ENCODE data around the gene PROB1. TPM values are rescaled to one million over a fixed set of nuclear protein-coding genes. Genes with fewer than 3 reads are reported as not detected.

Gene PROB1
- polyA plus RNA-seq, 1 of the 3 experiments (the other 2 are of a cell fraction): 0.44 TPM

DNA sequence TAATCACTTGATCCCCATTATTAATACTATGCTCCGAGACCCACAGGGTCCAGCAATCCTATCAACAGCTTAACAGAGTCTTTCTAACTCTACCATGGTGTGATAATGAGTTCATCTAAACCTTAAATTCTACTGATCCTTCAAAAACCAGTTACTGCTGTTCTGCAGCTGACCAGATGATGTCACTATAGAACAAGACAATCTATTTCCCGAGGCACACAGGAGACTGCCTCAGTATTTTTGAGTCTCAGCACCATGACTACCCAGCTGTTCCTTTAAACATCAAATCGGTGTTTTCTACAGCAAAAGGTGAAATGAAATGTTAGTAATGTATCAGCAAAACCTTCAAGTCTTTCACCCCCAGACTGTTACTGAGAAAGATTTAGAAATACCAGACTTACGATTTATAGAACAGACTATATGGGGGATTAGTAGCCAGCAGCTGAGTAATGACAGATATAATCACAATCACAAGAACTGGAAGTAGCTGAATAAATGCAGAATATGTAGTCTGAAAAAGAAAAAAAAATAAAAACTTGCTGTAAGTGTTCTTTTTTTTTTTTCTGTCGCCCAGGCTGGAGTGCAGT is 27.5 kb upstream of the PROB1 start:
- Histone ChIP-seq H3K27me3 (ENCODE audit: insufficient read depth) (no peaks in the 10 kb centered on the region), H2AFZ (ENCODE audit: low read depth) (no peak overlapping the region; the same call in 1 of the 2 replicates), H4K20me1 (ENCODE audit: insufficient read depth) (no peaks in the 10 kb centered on the region), H3K4me2 (no peak overlapping the region), H3K36me3 (replicated peaks in 1 of 2; ENCODE audit: control insufficient read depth in 1 of 2, insufficient read depth in 2 of 2, low read length in 1 of 2) (peaks cover 36 to 44% of the 10 kb centered on the region in 2 experiments), H3F3A (replicated peaks; ENCODE audit: insufficient read depth) (peaks cover 20% of the 10 kb centered on the region), H3K9me2 (no peaks in the 10 kb centered on the region), H3K79me2 (ENCODE audit: insufficient read depth) (no peaks in the 10 kb centered on the region), H3K4me3 (ENCODE audit: low read depth in 2 of 2, low read length in 1 of 2) (peak overlapping the region in 1 of 2 experiments; percentile 4; a peak in 1 of 4 replicates), H3K27ac (ENCODE audit: low read depth in 2 of 2, low read length in 1 of 2) (peak overlapping the region in 1 of 2 experiments; percentile 42; a peak in 1 of 4 replicates), H3K9me3 (no peaks in the 10 kb centered on the region), H3K9ac (no peak overlapping the region), H3K4me1 (ENCODE audit: control insufficient read depth in 1 of 2, insufficient read depth in 2 of 2, low read depth in 1 of 2, low read length in 1 of 2) (peaks cover 8 to 9% of the 10 kb centered on the region in 2 experiments; a peak in 3 of 4 replicates)
- CTCF ChIA-PET: interaction anchor here (0.6 to 9.7 kb wide), 45 partner anchors 9 to 343 kb away, joined by 3 to 324 read pairs (median 5); partner anchors contain the start of genes DNAJC18, PROB1, SPATA24 and STING1
- peak; percentile 74 for DNase-seq
- TF ChIP-seq, protein P1, sequence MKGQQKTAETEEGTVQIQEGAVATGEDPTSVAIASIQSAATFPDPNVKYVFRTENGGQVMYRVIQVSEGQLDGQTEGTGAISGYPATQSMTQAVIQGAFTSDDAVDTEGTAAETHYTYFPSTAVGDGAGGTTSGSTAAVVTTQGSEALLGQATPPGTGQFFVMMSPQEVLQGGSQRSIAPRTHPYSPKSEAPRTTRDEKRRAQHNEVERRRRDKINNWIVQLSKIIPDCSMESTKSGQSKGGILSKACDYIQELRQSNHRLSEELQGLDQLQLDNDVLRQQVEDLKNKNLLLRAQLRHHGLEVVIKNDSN (IDR thresholded peaks at IDR 0.05; ENCODE audit: borderline replicate concordance, low read depth): no peak
- TF ChIP-seq SMC3 (IDR thresholded peaks at IDR 0.05; ENCODE audit: low read depth, low read length) (peak; percentile 89), MEF2A (IDR thresholded peaks at IDR 0.05; ENCODE audit: borderline replicate concordance, low read depth) (no peak), RXRA (IDR thresholded peaks at IDR 0.05; ENCODE audit: borderline replicate concordance, low read depth) (no peak), NRF1 (IDR thresholded peaks at IDR 0.05; ENCODE audit: low read depth, low read length) (no peak), NFIC (IDR thresholded peaks at IDR 0.05; ENCODE audit: borderline replicate concordance) (no peak), RAD21 (IDR thresholded peaks at IDR 0.05; ENCODE audit: low read length) (peak; percentile 97), YY1 (IDR thresholded peaks at IDR 0.05; ENCODE audit: low read depth) (no peak), RFX5 (IDR thresholded peaks at IDR 0.05; ENCODE audit: low read length) (no peak), TCF12 (IDR thresholded peaks at IDR 0.05) (0 out of 2 replicates have a peak, but pooled peaks have one; percentile 4), FOXM1 (IDR thresholded peaks at IDR 0.05; ENCODE audit: low read depth) (no peak)
- TF ChIP-seq, protein P2, sequence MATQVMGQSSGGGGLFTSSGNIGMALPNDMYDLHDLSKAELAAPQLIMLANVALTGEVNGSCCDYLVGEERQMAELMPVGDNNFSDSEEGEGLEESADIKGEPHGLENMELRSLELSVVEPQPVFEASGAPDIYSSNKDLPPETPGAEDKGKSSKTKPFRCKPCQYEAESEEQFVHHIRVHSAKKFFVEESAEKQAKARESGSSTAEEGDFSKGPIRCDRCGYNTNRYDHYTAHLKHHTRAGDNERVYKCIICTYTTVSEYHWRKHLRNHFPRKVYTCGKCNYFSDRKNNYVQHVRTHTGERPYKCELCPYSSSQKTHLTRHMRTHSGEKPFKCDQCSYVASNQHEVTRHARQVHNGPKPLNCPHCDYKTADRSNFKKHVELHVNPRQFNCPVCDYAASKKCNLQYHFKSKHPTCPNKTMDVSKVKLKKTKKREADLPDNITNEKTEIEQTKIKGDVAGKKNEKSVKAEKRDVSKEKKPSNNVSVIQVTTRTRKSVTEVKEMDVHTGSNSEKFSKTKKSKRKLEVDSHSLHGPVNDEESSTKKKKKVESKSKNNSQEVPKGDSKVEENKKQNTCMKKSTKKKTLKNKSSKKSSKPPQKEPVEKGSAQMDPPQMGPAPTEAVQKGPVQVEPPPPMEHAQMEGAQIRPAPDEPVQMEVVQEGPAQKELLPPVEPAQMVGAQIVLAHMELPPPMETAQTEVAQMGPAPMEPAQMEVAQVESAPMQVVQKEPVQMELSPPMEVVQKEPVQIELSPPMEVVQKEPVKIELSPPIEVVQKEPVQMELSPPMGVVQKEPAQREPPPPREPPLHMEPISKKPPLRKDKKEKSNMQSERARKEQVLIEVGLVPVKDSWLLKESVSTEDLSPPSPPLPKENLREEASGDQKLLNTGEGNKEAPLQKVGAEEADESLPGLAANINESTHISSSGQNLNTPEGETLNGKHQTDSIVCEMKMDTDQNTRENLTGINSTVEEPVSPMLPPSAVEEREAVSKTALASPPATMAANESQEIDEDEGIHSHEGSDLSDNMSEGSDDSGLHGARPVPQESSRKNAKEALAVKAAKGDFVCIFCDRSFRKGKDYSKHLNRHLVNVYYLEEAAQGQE (IDR thresholded peaks at IDR 0.05; ENCODE audit: low read depth, low read length): no peak
- TF ChIP-seq, protein P3, sequence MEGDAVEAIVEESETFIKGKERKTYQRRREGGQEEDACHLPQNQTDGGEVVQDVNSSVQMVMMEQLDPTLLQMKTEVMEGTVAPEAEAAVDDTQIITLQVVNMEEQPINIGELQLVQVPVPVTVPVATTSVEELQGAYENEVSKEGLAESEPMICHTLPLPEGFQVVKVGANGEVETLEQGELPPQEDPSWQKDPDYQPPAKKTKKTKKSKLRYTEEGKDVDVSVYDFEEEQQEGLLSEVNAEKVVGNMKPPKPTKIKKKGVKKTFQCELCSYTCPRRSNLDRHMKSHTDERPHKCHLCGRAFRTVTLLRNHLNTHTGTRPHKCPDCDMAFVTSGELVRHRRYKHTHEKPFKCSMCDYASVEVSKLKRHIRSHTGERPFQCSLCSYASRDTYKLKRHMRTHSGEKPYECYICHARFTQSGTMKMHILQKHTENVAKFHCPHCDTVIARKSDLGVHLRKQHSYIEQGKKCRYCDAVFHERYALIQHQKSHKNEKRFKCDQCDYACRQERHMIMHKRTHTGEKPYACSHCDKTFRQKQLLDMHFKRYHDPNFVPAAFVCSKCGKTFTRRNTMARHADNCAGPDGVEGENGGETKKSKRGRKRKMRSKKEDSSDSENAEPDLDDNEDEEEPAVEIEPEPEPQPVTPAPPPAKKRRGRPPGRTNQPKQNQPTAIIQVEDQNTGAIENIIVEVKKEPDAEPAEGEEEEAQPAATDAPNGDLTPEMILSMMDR (IDR thresholded peaks at IDR 0.05): peak; percentile 96
- POLR2A ChIA-PET: interaction anchor here (1.2 to 1.9 kb wide), 2 partner anchors 11 to 91 kb away, joined by 3 to 7 read pairs; no protein-coding TSS in a partner anchor
- WGBS (ENCODE audit: low lambda C conversion rate): 39% methylated on average over 5 of the region's 5 CpGs

Data from SK-N-SH (cell line).